Neuron (in vitro differentiated cells): Measurements from ENCODE around the gene TCF12.

Experiments
- H2AFZ ChIP-seq: one replicate; pipeline ENCODE4 v1.6.1; 2013; ENCODE audit warnings: low read depth, mild to moderate bottlenecking, inconsistent platforms, low read length, moderate library complexity
- H3K27me3 ChIP-seq: one replicate; pipeline ENCODE4 v1.6.1; 2013; ENCODE audit warnings: low read length; ENCODE audit not compliant: insufficient read depth
- H3K36me3 ChIP-seq: one replicate; pipeline ENCODE4 v1.6.1; 2013; ENCODE audit warnings: low read length; ENCODE audit not compliant: insufficient read depth
- H3K4me1 ChIP-seq: one replicate; pipeline ENCODE4 v1.6.1; 2013; ENCODE audit warnings: low read length; ENCODE audit not compliant: insufficient read depth
- H3K4me3 ChIP-seq: 2 replicates; pipeline ENCODE4 v1.5.1; 2013; ENCODE audit warnings: mild to moderate bottlenecking, low read length, moderate library complexity
- H3K9me3 ChIP-seq: one replicate; pipeline ENCODE4 v1.6.1; 2013; ENCODE audit warnings: low read length

Gene TCF12

GRCh38 chr15:57320631-57321220 lies 402.3 kb downstream of the TCF12 start:
- H3K9me3 ChIP-seq, result peaks cover 2% of the 10 kb centered on the region
- no peaks in the 10 kb centered on the region for H3K27me3 ChIP-seq
- no peaks in the 10 kb centered on the region for H3K36me3 ChIP-seq
- H3K4me1 ChIP-seq, result no peaks in the 10 kb centered on the region
- no peak overlapping the region for H3K4me3 ChIP-seq
- no peak overlapping the region for H2AFZ ChIP-seq

DNA sequence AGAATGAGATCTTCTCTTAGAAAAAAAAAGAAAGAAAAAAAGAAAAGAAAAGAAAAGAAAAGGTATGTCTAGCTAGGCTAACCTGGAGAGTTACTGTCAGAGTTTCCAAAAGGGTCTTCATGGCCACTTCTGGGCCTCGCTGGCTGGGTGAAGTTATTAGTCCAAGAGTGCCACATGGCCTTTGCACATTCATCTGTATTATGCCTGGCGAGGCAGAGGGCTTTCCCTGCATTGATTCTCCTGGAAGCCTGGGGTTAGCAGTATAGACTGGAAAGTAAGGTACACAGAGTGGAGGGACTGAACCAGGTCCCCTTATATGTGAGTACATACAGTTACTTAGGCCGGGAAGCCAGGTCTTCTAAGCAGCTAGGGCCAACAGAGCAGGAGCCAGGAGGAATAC lies 403.0 kb downstream of the TCF12 start:
- H3K4me3 ChIP-seq, result no peak overlapping the region
- H3K4me1 ChIP-seq, result no peaks in the 10 kb centered on the region
- H3K27me3 ChIP-seq, result no peaks in the 10 kb centered on the region
- peaks cover 2% of the 10 kb centered on the region for H3K9me3 ChIP-seq
- H3K36me3 ChIP-seq, result no peaks in the 10 kb centered on the region
- no peak overlapping the region for H2AFZ ChIP-seq

GRCh38 chr15:57321973-57322601 lies 403.6 kb downstream of the TCF12 start:
- Histone ChIP-seq H3K4me3 (no peak overlapping the region), H3K4me1 (no peaks in the 10 kb centered on the region), H3K27me3 (no peaks in the 10 kb centered on the region), H3K9me3 (peaks cover 2% of the 10 kb centered on the region), H2AFZ (no peak overlapping the region), H3K36me3 (no peaks in the 10 kb centered on the region)

DNA sequence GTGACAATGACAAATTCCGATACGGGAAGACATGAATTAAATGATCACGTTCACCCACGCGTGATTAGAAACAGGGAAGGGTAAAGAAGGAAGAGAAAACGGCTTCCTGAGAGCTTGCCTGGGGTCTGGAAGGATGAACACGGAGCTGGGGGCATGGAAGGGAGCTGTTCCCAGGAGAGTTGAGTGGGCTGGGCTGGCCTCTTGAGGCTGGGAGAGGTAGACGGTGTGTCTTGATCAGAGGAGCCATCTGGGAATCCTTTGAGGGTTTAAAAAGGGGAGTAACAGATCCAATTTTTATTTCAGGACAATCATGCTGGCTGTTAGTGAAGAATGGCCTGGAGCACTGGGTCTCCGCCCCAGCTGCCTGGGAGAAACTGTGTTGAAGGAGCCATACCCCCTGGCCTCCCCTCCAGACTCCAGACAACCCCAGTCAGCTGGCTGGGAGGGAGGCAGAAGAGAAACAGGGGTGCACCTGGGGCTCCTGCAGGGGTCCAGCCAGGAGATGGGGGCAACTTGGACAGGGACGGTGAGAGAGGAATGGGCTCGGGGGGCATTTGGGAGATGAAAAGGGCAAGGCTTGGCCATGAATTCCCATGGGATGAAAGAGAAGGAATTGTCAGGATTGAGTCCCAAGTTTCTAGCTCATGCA lies 404.3 kb downstream of the TCF12 start:
- H3K27me3 ChIP-seq, result no peaks in the 10 kb centered on the region
- H2AFZ ChIP-seq, result no peak overlapping the region
- no peak overlapping the region for H3K4me3 ChIP-seq
- no peaks in the 10 kb centered on the region for H3K9me3 ChIP-seq
- no peaks in the 10 kb centered on the region for H3K4me1 ChIP-seq
- no peaks in the 10 kb centered on the region for H3K36me3 ChIP-seq

DNA sequence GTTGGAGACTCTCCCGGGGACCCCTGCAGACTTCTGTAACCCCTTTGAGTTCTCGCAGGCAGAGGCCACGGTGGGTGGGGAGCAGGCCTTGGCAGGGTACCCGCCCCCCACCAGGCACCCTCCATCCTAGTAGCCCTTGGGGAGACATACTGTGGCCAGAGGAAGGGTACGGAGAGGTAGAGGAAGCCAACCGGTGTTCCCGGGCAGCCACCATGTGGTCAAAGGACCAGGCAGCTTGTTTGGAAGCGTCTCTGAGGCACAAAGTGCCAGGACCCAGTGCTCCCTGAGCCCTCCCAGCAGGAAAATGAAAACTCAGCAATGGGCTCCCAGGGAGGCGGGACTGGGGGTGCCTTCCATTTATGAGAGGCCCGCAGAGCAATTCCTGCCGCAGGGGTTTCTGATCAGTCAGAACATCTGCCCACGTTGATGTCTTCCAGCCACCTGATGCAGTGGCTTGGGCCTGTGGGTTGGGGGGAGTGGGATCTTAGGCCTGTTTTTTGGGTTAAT lies 404.9 kb downstream of the TCF12 start:
- H3K27me3 ChIP-seq, result no peaks in the 10 kb centered on the region
- no peak overlapping the region for H2AFZ ChIP-seq
- H3K4me1 ChIP-seq, result no peaks in the 10 kb centered on the region
- H3K4me3 ChIP-seq, result no peak overlapping the region
- no peaks in the 10 kb centered on the region for H3K9me3 ChIP-seq
- H3K36me3 ChIP-seq, result no peaks in the 10 kb centered on the region

DNA sequence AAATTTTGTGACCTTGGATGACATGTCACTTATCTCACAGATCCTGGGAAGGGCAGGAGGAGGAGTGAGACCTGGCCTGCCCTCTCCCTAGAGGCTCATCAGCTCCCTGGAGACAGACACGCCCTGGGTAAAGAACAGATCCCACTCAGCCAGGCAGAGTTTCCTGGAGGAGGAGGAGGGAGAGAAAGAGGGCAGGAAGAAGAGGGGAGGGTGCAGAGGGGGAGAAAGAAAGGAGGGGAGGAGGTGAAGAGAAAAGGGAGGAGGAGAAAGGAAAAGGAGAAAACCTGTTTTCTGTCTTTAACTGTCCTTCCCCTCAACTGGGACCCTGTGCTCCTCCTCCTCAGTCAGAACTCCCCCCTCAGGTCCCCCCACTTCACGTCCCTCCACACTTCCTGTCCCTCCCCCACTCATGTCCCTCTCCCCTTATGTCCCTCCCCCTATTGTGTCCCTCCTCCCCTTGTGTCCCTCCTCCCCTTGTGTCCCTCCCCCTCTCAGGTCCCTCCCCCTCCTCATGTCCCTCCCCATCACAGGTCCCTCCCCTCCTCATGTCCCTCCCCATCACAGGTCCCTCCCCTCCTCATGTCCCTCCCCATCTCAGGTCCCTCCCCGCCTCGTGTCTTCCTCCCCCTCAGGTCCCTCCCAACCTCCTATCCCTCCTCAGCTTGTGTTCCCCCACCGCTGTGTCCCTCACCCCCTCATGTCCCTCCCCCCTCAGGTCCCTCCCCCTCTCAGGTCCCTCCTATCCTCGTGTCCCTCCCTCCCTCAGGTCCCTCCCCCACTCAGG lies 405.6 kb downstream of the TCF12 start:
- no peak overlapping the region for H3K4me3 ChIP-seq
- no peaks in the 10 kb centered on the region for H3K9me3 ChIP-seq
- no peaks in the 10 kb centered on the region for H3K4me1 ChIP-seq
- H3K27me3 ChIP-seq, result no peaks in the 10 kb centered on the region
- H2AFZ ChIP-seq, result no peak overlapping the region
- H3K36me3 ChIP-seq, result no peaks in the 10 kb centered on the region

- Histone ChIP-seq H3K9me3 (no peaks in the 10 kb centered on the region), H3K27me3 (no peaks in the 10 kb centered on the region), H2AFZ (no peak overlapping the region), H3K4me1 (no peaks in the 10 kb centered on the region), H3K36me3 (no peaks in the 10 kb centered on the region), H3K4me3 (no peak overlapping the region)
Observed at GRCh38 chr15:57324590-57324890, 406.1 kb downstream of the TCF12 start.

DNA sequence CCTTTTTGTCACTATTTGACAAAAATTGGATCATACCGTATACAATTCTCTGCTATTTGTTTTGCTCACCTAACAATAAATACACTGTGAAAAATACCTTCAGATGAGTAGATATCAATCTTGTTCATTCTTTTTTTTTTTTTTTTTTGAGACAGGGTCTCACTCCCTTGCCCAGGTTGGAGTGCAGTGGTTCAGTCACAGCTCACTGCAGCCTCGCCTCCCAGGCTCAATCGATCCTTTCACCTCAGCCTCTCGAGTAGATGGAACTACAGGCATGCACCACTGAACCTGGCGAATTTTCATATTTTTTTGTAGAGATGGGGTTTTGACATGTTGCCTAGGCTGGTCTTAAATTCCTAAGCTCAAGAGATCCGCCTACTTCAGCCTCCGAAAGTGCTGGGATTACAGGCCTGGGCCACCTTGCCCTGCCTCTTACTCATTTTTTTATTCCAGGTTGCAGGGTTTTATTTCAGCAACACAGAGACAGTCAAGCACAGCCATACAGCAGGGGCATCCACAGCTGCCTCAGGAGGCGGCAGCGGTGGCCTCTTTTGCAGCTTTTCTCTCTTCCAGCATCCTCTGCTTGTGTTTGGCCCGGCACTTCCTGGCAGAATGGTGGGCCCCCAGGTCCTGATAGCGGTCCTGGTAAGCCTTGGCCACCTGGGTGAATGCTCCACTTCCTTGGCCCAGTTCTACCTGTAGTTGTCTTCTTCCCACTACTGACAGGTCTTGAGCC lies 406.7 kb downstream of the TCF12 start:
- H3K4me1 ChIP-seq, result no peaks in the 10 kb centered on the region
- H2AFZ ChIP-seq, result no peak overlapping the region
- no peaks in the 10 kb centered on the region for H3K27me3 ChIP-seq
- H3K4me3 ChIP-seq, result no peak overlapping the region
- H3K9me3 ChIP-seq, result no peaks in the 10 kb centered on the region
- H3K36me3 ChIP-seq, result no peaks in the 10 kb centered on the region

GRCh38 chr15:57326196-57326595 lies 407.8 kb downstream of the TCF12 start:
- Histone ChIP-seq H3K4me1 (no peaks in the 10 kb centered on the region), H3K27me3 (no peaks in the 10 kb centered on the region), H3K4me3 (no peak overlapping the region), H3K36me3 (no peaks in the 10 kb centered on the region), H3K9me3 (no peaks in the 10 kb centered on the region), H2AFZ (no peak overlapping the region)

DNA sequence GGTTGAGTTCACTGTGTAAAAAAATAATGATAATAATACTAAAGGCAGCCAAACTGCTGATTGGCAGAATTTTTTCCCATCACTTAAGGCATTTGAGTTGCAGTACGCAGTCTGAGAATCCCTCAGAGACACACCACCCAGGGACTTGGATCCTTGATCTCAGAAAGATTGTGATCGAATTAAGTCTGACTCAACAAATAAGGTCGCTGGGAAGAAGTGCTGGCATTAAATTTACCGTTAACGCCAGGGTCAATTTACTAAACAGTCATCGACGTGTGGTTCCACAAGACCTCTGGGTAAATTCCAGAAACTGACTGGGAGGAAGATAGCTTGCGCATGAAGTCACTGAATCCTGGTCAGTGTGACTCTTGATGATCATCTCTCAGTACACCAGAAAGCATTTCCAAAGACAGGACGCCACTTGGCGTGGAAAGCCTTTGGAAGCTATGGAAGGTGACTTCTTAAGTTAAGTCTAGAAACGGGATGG lies 409.6 kb downstream of the TCF12 start:
- Histone ChIP-seq H3K27me3 (no peaks in the 10 kb centered on the region), H3K4me3 (no peak overlapping the region), H3K9me3 (no peaks in the 10 kb centered on the region), H3K36me3 (no peaks in the 10 kb centered on the region), H2AFZ (no peak overlapping the region), H3K4me1 (no peaks in the 10 kb centered on the region)

GRCh38 chr15:57328479-57328878 lies 410.0 kb downstream of the TCF12 start:
- H3K27me3 ChIP-seq, result no peaks in the 10 kb centered on the region
- no peaks in the 10 kb centered on the region for H3K9me3 ChIP-seq
- H3K4me3 ChIP-seq, result no peak overlapping the region
- no peak overlapping the region for H2AFZ ChIP-seq
- H3K4me1 ChIP-seq, result no peaks in the 10 kb centered on the region
- H3K36me3 ChIP-seq, result no peaks in the 10 kb centered on the region

DNA sequence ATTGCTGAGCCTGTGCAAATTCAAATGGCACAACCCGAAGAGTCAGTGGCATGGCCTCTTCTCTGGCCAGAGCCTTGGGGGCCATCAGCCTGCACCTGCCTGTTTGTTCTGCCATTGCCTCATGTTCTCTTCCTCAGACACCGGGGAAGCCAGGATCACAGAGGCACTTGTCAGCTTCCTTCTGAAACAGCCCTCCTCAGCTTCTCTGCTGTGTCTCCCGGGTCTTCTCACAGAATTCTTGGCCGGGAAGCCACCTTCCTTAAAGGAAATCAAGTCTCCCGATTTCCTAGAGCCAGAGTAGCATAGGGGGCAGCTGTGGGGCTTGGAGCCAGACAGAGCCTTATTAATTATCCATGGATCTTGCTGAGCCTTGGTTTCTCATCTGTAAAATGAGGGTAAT lies 410.5 kb downstream of the TCF12 start:
- Histone ChIP-seq H3K36me3 (no peaks in the 10 kb centered on the region), H3K4me3 (no peak overlapping the region), H3K27me3 (no peaks in the 10 kb centered on the region), H3K4me1 (no peaks in the 10 kb centered on the region), H2AFZ (no peak overlapping the region), H3K9me3 (no peaks in the 10 kb centered on the region)
